Activated T-cell treated with anti-CD3 and anti-CD28 coated beads for 4 hours (primary cell): ENCODE data around the gene NINJ1.
"Not testable (repeated sequence)": the region's sequence is repeated elsewhere in the genome, so short reads cannot be mapped to it uniquely, and the experiment has no call there.

Experiments used
- DNase-seq: peaks from one replicate; pipeline ENCODE4 v3.0.0-alpha.2; 2020

Gene NINJ1

DNA sequence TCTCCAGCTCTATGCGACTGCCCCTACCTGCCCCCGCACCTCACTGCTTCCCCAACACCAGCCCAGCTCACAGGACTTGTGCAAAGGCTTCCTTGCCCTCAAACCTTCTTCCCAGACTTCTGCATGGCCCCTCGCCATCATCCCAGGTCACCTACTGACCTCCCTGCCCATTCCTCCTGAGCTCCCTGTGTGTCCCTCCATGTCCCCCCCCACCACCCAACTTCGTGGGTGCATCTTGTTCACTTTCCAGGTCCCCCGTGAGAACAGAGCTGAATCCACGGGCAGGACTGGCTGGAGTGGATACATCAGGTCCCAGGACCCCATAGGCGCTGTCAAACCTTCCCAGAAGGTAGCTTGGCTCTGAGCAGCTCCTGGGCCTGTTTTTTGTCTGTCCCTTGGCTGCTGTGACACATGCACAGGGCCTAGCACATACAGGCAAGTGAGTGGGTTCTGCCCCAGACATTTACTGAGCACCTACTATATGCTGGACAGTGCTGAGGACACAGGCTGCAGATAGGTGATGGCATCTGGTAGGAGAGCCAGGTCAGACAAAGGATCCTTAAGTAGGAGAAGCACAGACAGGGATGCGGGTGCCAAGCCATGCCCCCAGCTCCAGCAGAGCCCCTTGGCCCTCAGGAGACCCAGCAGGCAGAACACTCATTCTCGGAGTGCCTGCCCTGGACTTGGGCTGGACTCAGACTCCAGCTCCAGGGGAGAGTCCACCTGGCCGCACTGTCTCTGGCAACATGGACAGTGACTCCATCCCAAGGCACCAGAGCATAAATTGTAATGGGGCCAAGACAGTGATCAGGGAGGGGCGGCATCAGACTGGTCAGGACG, 15.0 kb downstream of the NINJ1 start:
- DNase-seq = no peak

DNA sequence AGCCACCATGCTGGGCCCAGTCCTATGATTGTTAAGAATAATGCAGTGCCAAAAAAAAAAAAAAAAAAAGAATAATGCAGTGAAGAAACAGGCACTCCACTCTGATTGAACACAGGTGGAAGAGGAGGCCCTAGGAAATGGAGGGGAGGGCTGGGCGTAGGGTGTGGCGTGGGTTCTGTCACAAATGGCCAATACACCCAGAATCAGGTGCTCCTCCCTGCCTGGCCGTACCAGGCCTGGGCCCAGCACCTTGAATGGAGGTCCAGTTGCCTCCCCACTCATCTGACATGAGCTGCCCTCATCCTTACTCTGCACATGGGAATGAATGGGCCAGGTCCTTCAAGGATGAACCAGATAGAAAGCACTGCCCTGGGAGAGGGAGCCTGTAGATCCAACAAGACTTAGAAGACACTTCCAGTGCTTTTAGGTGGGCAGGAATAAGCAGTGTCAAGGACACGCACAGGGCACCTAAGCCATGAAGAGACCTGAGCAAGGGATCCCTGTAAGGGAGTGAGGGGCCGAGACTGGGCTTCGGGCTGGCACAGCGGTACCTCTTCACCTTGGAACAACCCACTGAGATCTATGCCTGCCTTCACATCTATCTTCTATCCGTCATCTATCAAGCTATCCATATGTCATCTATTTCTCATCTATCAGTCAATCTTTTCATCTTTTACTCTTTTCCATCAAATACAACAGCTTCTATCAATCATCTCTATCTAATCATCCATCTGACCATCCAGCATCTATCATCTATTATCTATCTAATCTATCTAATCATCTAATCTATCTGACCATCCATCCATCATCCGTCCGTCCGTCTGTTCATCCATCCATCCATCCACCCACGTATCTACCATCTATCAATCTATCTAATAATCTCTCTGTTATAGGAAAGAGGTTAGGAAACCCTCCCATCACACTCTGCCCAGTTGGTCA, 15.9 kb downstream of the NINJ1 start:
- DNase-seq = no peak

DNA sequence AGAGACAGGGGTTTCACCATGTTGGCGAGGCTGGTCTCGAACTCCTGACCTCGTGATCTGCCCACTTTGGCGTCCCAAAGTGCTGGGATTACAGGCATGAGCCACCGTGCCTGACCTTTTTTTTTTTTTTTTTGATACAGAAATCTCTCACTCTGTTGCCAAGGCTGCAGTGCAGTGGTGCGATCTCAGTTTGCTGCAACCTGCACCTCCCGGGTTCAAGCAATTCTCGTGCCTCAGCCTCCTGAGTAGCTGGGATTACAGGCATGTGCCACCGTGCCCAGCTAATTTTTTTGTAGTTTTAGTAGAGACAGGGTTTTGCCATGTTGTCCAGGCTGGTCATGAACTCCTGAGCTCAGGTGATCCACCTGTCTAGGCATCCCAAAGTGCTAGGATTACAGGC, 16.5 kb downstream of the NINJ1 start:
- DNase-seq = not testable (repeated sequence)

DNA sequence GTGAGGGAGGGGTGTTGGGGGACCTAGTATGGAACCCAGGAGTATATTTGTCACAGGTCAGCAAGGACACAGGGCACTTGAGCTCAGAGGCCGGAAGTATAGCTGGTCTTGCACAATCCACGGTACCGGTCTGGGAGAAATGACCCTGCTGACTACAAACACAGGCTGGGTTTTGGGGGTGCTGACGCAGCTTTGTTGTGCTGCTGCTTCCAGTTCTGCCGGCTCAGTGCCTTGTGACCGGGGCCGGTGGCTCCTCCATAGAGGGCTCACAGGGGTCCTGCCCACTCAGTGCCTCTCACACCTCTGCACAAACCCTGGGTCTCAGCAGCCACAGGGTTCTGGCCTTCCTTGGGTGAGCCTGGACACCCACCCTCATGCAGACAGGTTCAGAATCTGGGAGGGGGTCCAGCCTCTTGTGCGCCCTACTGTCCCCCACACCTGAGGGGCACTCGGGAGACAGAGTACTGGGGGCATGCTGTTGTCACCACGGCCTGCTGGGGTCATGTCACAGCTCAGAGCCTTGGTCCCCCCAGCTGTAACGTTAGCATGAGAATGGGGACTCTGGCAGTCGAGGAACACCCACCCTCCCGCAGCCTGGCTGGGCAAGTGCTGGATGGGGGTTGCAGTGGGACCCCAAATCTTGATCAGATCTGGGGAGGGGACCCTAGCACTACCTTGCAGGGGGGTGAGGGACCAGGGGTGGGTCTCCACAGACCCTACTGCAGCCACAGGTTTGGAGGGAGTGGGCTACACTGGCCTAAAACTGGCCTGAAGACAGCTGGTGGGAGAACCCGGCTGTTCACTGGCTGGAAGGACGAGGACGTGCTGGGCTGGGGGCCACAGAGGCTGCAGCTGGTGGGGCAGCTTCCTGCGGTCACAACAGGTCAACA, 17.7 kb downstream of the NINJ1 start:
- DNase-seq = no peak

DNA sequence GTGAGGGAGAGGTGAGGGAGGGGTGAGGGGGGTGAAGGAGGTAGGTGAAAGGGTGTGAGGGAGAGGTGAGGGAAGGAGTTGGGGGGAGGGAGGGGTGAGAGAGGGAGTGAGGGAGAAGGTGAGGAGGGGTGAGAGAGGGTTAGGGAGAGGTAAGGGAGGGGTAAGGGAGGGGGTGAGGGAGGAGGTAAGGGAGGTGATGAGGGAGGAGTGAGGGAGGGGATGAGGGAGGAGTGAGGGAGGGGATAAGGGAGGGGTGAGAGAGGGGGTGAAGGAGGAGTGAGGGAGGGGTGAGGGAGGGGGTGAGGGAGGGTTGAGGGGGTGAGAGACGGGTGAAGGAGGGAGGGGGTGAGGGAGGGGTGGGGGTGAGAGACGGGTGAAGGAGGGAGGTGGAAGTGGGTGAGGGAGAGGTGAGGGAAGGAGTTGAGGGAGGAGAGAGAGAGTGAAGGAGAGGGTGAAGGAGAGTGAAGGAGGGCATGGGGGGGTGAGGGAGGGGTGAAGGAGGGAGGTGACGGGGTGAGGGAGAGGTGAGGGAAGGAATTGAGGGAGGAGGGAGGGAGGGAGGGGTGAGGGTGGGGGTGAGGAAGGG, 18.5 kb downstream of the NINJ1 start:
- DNase-seq = no peak

DNA sequence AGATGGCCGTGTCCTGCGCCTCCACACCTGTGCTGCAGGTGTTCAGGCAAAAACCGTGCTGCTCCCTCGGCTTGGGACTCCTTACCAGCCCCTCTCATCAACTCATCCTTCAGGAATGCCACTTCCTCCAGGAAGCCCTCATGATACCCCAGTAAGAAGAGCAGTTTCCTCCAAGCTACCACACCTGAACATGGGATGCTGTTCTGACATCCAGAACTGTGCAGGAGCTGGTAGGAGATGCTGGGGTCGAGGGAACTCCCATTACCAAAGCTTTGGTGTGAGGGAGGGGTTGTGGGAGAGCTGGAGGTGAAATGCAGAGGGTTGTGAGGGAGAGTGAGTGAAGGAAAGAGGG, 19.1 kb downstream of the NINJ1 start:
- DNase-seq = no peak

DNA sequence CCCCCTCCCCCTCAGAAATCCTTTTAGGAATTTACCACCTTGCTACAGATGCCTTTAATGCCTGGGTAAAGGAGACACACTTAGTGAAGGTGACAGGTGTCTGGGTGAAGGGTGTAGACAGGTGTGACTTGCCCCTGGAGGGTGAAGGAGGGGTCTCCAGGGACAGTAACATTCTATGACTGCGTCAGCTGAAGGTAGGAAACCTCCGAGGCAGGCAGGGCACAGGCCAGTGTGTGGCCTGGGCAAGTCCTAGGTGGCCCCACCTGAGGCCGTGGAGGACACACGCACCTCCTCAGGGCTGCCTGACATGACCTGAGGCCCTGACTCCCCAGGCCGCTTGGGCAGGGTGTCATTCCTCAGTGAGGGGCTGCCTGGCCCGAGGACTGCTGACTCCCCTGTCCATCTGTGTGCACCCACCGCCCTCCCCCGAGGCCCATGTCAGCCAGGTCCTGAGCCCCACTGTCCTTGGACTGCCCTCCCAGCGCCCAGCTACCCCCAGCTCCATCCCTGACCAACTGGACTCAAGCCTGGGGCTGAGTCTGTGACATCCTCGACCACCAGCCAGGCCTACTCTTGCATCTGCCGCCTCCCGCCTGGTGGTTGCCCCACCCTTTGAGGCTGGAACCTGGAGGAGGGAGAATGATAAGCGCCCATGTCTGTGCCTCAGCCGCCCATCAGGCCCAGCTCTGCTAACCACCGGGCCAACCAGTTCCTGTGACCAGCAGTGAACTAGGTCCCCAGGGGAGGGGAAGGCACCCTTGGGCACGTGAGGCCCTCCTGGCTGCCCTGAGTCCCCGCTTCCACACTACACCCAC, 19.7 kb downstream of the NINJ1 start:
- DNase-seq = no peak

DNA sequence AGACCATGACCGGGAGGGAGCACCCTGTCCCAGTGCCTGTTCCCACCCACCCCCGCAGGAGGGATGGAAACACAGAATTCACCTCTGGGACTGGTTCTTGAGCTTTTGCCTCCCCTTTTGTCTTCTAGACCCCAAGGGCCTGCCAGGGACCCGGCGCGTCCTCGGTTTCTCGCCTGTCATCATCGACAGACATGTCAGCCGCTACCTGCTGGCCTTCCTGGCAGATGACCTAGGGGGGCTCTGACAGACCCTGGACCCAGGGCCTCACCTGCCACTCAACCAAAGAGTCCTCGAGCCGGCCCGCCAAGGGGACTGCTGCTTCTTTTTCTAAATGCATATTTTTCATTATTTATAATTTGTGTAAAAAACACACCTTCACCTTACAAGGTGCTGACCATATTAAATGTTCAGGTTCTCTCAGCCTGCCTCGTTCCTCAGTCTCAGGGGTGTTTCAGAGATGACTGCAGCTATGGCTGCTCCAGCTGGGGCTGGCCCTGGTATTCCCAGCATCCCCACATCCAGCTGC, 21.1 kb downstream of the NINJ1 start:
- DNase-seq = no peak

DNA sequence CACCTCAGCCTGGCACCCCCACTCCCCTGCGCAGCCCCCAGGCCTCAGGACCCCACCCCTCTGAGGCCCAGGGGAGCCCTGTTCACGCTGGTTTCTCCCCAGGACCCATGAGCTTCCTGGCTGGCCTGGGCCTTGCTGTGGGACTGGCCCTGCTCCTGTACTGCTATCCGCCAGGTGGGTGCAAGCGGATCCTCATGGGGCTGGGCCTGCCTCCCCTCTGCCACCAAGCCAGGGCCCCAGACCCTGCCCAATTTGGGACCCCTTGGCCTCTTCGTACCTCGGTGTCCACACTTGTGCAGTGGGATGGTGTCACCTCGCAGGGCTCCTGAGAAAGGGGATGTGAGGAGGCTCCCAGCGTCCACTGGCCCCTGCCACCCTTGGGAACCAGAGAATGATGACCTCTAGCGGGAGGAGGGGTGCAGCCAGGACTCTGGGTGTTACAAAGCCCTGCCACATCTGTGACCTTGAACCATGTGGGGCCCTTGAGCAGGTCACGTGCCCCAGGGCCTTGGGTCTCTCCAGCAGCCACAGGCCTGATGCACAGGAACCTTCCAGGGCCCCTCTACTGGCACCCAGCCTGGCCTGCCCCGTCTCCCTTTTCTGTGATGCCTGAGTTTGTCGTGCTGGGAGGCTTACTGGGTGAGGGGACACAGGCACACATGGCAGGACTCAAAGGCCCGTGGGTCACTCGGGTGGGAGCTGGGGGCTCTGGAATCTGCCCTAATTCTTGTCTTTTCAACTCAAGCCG, 21.8 kb downstream of the NINJ1 start:
- no peak for DNase-seq

DNA sequence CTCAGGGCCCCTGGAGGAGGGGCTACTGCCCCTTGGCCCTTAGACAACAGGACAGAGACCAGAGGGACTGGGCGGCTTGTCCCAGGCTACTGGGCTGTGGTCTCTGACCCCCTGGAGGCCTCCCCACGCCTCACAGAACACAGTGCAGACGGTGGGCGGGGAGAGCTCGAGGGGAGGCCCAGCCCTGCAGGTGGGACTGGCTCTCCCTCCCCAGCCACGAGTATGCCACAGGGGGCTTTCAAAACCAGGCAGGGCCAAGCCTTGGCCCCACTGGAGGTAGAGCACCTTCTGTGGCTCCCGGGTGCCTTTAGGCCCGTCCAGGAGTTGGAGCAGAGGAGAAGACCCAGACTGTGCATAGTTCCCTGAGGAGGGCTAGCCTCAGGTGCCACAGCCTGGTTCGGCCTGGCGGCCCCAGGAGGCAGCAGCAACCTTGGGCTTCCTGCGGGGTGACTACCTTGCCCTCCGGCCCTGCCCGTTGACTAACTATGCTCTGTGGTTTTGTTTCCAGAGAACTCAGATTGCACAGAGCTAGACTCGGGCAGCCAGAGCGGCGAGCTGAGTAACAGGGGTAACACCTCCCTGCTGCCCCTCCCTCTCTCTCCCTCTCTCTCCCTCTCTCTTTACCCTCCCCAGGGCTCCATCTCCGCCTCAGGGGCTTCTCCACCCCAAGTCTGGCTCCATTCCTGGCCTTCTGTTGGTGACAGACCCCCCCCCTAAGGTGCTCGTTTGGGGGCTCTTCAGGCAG, 22.5 kb downstream of the NINJ1 start:
- DNase-seq = no peak

DNA sequence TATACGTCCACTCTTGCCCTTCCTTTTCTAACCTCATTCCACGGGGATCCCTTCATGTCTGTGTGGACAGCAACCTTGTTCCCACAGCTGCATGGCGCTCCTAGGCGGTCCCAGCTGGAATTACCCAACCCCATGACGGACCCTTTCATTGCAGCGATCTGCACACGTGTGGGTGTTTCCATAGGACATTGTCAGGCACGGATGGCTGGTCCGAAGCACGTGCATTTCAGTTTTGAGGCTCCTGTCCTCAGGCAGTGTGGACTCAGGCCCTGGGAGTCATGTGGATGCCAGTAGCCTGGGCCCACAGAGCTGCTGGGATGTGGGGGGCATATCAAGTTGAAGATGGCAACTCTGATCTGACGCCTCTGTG, 23.1 kb downstream of the NINJ1 start:
- DNase-seq = no peak

DNA sequence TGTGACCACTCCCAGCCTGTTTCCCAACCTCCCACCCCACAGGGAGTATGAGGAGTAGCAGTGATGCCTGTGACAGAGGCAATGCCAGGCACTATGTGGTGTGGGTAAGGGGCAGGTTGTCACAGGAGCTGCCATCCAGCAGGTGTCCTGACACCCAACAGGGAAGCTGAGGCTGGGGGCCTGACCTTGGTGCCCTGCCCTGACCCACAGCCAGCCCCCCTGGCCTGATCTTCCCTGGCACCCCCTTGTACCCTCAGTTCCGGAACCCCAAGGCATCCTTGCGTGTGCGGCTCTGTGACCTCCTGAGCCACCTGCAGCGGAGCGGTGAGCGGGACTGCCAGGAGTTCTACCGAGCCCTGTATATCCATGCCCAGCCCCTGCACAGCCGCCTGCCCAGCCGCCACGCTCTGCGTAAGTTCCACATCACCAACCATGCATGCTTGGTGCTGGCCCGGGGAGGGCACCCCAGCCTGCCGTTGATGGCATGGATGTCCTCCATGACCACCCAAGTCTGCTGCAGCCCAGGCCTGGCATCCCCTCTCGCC, 23.7 kb downstream of the NINJ1 start:
- DNase-seq = no peak

DNA sequence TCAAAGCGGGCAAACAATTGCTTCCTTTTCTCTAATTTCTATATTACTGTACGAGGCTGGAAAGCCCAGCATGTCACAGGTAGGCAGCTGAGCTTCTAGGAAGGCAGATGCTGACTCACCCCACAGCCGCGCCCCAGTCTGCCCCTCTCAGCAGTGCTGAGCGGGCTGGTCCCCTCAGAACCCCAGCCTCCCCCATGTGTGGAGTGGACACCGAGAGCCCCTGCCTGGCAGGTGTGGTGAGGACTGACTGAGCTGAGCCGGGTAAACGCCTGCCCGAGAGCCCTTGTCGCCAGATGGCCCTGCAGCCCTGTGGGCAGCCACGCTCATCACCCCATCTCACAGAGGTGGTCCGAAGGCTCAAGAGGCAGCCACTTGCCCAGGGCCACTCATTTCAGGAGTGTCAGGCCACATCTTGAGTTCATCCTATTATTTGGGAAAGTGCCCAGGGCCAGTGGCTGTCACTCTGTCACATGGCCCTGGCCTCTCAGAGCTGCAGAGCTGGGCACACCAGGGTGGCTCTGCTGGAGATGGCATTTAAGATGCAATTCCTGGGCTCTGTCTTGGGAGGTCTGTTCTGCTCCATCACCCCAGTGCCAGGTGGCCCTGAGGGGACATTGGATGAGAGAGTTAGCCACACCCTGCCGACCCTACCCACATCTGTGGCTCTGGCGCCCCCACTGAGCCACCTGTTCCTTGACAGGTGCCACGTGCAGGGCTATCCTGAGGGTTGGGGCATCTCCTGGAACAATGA, 25.6 kb downstream of the NINJ1 start:
- DNase-seq = no peak

DNA sequence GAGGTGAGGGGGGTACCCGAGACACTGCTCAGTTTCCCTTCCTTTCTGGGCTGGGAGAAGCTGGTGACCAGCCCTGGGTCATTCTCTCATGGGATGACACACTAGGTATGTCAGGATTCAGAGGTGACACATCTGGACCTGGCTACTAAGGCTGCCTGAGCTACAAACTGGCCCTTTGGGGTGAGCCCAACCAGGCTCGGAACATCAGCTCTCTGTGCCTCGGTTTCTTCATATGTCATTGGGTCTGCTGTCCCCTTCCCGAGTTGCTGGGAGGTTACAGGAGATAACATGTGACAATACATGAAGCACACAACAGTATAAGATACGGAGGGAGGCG, 26.3 kb downstream of the NINJ1 start:
- no peak for DNase-seq

DNA sequence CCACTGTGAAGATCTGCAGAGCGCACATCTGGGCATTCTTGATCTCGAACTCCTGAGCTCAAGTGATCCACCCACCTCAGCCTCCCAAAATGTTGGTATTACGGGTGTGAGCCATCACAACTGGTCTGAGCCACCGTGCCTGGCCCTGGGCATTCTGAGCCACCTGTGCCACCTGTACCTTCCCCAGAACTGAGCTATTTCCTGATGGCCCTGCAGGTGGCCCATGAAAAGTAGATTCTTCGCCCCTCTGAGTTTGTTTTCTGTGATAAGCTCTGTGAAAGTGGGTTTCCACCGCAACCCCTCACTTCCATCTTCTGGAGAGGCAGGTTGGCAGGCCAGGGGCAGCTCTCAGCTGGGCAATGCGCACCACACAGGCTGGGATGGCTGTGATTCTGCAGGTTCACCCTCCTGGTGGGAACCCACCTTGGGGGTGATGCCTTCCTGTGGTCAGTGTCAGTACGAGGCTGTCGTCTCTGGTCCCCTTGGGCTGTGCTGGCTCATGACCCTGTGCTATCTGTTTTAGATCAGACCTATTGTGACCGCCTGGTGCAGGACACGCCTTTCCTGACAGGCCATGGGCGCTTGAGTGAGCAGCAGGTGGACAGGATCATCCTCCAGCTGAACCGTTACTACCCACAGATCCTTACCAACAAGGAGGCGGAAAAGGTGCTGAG, 26.8 kb downstream of the NINJ1 start:
- no peak for DNase-seq

DNA sequence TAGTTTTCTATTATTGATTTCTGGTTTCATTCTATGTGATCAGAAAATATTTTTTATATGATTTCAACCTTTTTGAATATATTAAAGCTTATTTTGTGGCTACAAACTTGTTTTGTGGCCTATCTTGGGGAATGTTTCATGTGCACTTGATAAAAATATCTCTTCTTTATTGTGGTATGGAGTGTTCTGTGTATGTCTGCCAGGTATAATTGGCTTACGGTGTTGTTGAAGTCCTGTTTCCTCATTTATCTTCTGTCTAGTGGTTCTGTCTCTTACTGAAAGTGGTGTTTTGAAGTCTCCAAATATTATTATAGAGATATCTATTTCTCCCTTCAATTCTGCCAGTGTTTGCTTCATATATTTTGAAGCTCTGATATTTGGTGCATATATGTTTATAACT, 28.4 kb downstream of the NINJ1 start:
- DNase-seq = no peak

DNA sequence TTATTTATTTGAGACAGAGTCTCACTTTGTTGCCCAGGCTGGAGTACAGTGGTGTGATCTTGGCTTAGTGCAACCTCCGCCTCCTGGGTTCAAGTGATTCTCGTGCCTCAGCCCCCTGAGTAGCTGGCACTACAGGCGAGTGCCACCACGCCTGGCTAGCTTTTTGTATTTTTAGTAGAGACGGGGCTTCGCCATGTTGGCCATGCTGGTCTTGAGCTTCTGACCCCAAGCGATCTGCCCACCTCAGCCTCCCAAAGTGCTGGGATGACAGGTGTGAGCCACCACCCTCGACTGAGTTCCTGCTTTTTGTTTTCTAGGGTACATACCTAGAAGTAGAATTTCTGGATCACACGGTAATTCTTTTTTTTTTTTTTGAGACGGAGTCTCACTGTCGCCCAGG, 33.0 kb downstream of the NINJ1 start:
- not testable (repeated sequence) for DNase-seq

DNA sequence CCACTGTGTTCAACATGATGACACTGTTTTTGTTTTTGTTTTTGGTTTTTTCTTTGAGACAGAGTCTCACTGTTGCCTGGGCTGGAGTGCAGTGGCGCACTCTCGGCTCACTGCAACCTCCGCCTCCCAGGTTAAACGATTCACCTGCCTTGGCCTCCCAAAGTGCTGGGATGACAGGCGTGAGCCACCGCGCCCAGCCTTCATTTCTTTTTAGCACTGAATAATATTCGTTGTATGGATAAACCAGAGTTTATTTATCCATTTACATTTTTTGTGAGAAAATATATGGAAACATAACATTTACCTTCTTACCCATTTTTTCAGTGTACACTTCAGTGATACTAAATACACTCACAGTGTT, 33.8 kb downstream of the NINJ1 start:
- no peak for DNase-seq
